Endothelial cell of umbilical vein (primary cell): ENCODE results near the gene CASKIN1. TPM values are rescaled to one million over a fixed set of nuclear protein-coding genes. Genes with fewer than 3 reads are reported as not detected.

Source experiments
- BruUV-seq: library from RNA; stranded (reverse); fragments of 400-500 nt; replicated peaks from 2 replicates; lab custom pipeline; 2021; lab: Mats Ljungman, UMichigan
- CTCF ChIA-PET: fragments of 300-600, 350-600 bp; sonication (Branson Sonifier 250); formaldehyde crosslinking; loops from one replicate; lab custom pipeline; 2021; ENCODE audit warnings: antibody characterized with exemption, inconsistent platforms; lab: Charles Lee
- POLR2A ChIA-PET: fragments of 300-600, 350-600 bp; sonication (Branson Sonifier 250); formaldehyde crosslinking; loops from one replicate; lab custom pipeline; 2021; ENCODE audit warnings: antibody characterized with exemption, inconsistent platforms; lab: Charles Lee
- DNase-seq: peaks from one replicate; pipeline ENCODE4 v3.0.0-alpha.2; 2011; ENCODE audit warnings: low read depth, low spot score
- FAIRE-seq: peaks from 2 replicates; lab custom pipeline; 2011; peaks lifted over from hg19 to GRCh38; lab: Jason Lieb, UNC
- H2AFZ ChIP-seq: 2 replicates; pipeline ENCODE4 v1.6.0; 2012; ENCODE audit warnings: low read depth, low read length, control low read depth, inconsistent platforms
- H3K27ac ChIP-seq: 2 replicates; pipeline ENCODE4 v1.5.1; 2011; ENCODE audit warnings: low read depth, mild to moderate bottlenecking, control low read depth, low read length, moderate library complexity; ENCODE audit not compliant: insufficient read depth
- H3K27me3 ChIP-seq, 2 experiments: 2 replicates each; pipeline versions ENCODE4 v1.6.0 to v1.6.1; 2011; ENCODE audit warnings: low read length in 2 of 2, mixed read lengths in 1 of 2; ENCODE audit not compliant: control insufficient read depth in 2 of 2, insufficient read depth in 2 of 2
- H3K36me3 ChIP-seq, 2 experiments: 2 replicates in 1 of 2; 3 replicates in 1 of 2; pipeline ENCODE4 v1.5.1; 2011; ENCODE audit warnings: low read length in 2 of 2, mild to moderate bottlenecking in 1 of 2, moderate library complexity in 1 of 2; ENCODE audit not compliant: control insufficient read depth in 2 of 2, insufficient read depth in 2 of 2; ENCODE audit errors: extremely low read depth in 1 of 2
- H3K4me1 ChIP-seq: 3 replicates; pipeline ENCODE4 v1.5.1; 2011; ENCODE audit warnings: mild to moderate bottlenecking, low read length; ENCODE audit not compliant: control insufficient read depth, insufficient read depth; ENCODE audit errors: extremely low read depth
- H3K4me2 ChIP-seq: 2 replicates; pipeline ENCODE4 v1.6.1; 2011; ENCODE audit warnings: low read length, control low read depth, mixed read lengths; ENCODE audit not compliant: insufficient read depth
- H3K4me3 ChIP-seq, 3 experiments: fragments of 200-600 bp in 1 of 3; sonication (generic), shearing (Covaris generic) in 1 of 3; replicated peaks in 1 of 3; 2 replicates each; pipeline ENCODE4 v1.5.1; 2011 to 2016; ENCODE audit warnings: control low read depth in 3 of 3, low read length in 3 of 3, mild to moderate bottlenecking in 2 of 3, inconsistent platforms in 1 of 3, low read depth in 1 of 3, moderate library complexity in 1 of 3; ENCODE audit not compliant: insufficient read depth in 1 of 3
- H3K79me2 ChIP-seq: 2 replicates; pipeline ENCODE4 v1.6.0; 2012; ENCODE audit warnings: low read length, inconsistent platforms; ENCODE audit not compliant: control insufficient read depth, insufficient read depth
- H3K9ac ChIP-seq: replicated peaks from 2 replicates; pipeline ENCODE3; 2011; ENCODE audit warnings: low read length, control low read depth; ENCODE audit not compliant: insufficient read depth; ENCODE audit errors: extremely low read depth
- H3K9me1 ChIP-seq: replicated peaks from 3 replicates; pipeline ENCODE4 v1.6.0; 2011; ENCODE audit warnings: mild to moderate bottlenecking, low read length; ENCODE audit not compliant: control insufficient read depth, insufficient read depth; ENCODE audit errors: extremely low read depth
- H3K9me3 ChIP-seq: replicated peaks from 2 replicates; pipeline ENCODE4 v1.5.1; 2012; ENCODE audit warnings: low read length, inconsistent platforms; ENCODE audit not compliant: control insufficient read depth, insufficient read depth
- H4K20me1 ChIP-seq: replicated peaks from 2 replicates; pipeline ENCODE3; 2011; ENCODE audit warnings: mild to moderate bottlenecking, low read length; ENCODE audit not compliant: control insufficient read depth, insufficient read depth; ENCODE audit errors: extremely low read depth
- EZH2 ChIP-seq: IDR thresholded peaks from 2 replicates; pipeline ENCODE4 v1.6.1; 2012; ENCODE audit warnings: borderline replicate concordance, low read depth, mild to moderate bottlenecking, moderate library complexity, low read length, inconsistent platforms; ENCODE audit not compliant: severe bottlenecking
- FOS ChIP-seq: IDR thresholded peaks from 2 replicates; pipeline ENCODE4 v1.6.1; 2011; ENCODE audit warnings: mild to moderate bottlenecking, low read length, moderate library complexity, borderline replicate concordance; ENCODE audit not compliant: insufficient read depth
- GATA2 ChIP-seq: IDR thresholded peaks from 2 replicates; pipeline ENCODE4 v1.7.0; 2011; ENCODE audit warnings: low read depth, mild to moderate bottlenecking, moderate library complexity, mixed read lengths, low read length; ENCODE audit not compliant: insufficient read length, insufficient read depth
- JUN ChIP-seq: IDR thresholded peaks from 2 replicates; pipeline ENCODE4 v1.6.1; 2011; ENCODE audit warnings: borderline replicate concordance, low read depth; ENCODE audit not compliant: insufficient read length, insufficient read depth
- MAX ChIP-seq: IDR thresholded peaks from 2 replicates; pipeline ENCODE4 v1.6.1; 2011; ENCODE audit not compliant: insufficient read depth, insufficient read length
- MYC ChIP-seq: IDR thresholded peaks from one replicate; pipeline ENCODE4 v1.6.1; 2011; ENCODE audit warnings: mild to moderate bottlenecking, low read depth, low read length
- POLR2A ChIP-seq: IDR thresholded peaks from 2 replicates; pipeline ENCODE4 v1.6.1; 2012; ENCODE audit warnings: low read depth, mild to moderate bottlenecking, control low read depth, low read length
- POLR2AphosphoS5 ChIP-seq: IDR thresholded peaks from 2 replicates; pipeline ENCODE4 v1.6.1; 2012; ENCODE audit warnings: low read depth, mild to moderate bottlenecking, control low read depth, low read length, moderate library complexity; ENCODE audit not compliant: insufficient read depth
- dilution Hi-C: fragments of 300-500 bp; cut with MboI; formaldehyde crosslinking; loops from one replicate; pipeline ENCODE4 v1.15.0; 2019; ENCODE audit warnings: low sequenced_read_pairs; ENCODE audit not compliant: extremely low pct_ligation_motif_present
- intact Hi-C: fragments of 100-400 bp; cut with micrococcal nuclease; formaldehyde crosslinking; loops from one replicate; pipeline ENCODE4 v1.10.0; 2022
- polyA plus RNA-seq, 4 experiments: library from polyadenylated mRNA; depleted of rRNA in 3 of 4; stranded (reverse) in 3 of 4; unstranded in 1 of 4; fragments of >200 nt; gene quantifications; 2 replicates each; pipeline versions ENCODE4 v1.2.1 to v1.2.3, GENCODE V29; 2011 to 2012; ENCODE audit warnings: missing spikeins in 1 of 4
- total RNA-seq: library from RNA; stranded (reverse); gene quantifications from 2 replicates; pipeline ENCODE4 v1.2.3, GENCODE V29; 2021
- TF ChIP-seq, protein P1 (sequence below), 2 donors: IDR thresholded peaks; 1 replicate in 1 of 2; 2 replicates in 1 of 2; pipeline ENCODE4 v1.5.1; 2011; ENCODE audit warnings: low read length in 2 of 2, mild to moderate bottlenecking in 2 of 2, moderate library complexity in 2 of 2, control low read depth in 1 of 2, inconsistent platforms in 1 of 2, low read depth in 1 of 2; ENCODE audit not compliant: insufficient read depth in 1 of 2; ENCODE audit errors: extremely low read depth in 1 of 2

The CASKIN1 gene
- total and polyA plus RNA-seq, 2 donors (not counting 3 experiments of a cell fraction or from before 2014, with no cell fraction given) = 0.11 to 0.58 TPM

GRCh38 chr16:2228161-2228824, 31.9 kb upstream of the CASKIN1 start:
- Histone ChIP-seq H3K4me3 (no peak overlapping the region), H3K4me1 (peaks cover 7% of the 10 kb centered on the region), H3K27me3 (no peaks in the 10 kb centered on the region), H3K4me2 (no peak overlapping the region), H2AFZ (no peak overlapping the region), H3K9ac (no peak overlapping the region), H3K36me3 (peaks cover 9 to 34% of the 10 kb centered on the region in 2 experiments), H4K20me1 (no peaks in the 10 kb centered on the region), H3K9me1 (no peaks in the 10 kb centered on the region), H3K9me3 (no peaks in the 10 kb centered on the region), H3K79me2 (peaks cover 36% of the 10 kb centered on the region), H3K27ac (no peak overlapping the region)
- CTCF ChIA-PET = no interaction called here
- intact Hi-C loops = no loop called here
- BruUV-seq = no TSS peak
- DNase-seq (no peak), FAIRE-seq (no peak)
- POLR2A ChIA-PET = no interaction called here
- TF ChIP-seq FOS (no peak), GATA2 (no peak), MAX (no peak), POLR2A (no peak), JUN (no peak), POLR2AphosphoS5 (no peak), EZH2 (no peak), MYC (no peak)
- TF ChIP-seq, protein P1, sequence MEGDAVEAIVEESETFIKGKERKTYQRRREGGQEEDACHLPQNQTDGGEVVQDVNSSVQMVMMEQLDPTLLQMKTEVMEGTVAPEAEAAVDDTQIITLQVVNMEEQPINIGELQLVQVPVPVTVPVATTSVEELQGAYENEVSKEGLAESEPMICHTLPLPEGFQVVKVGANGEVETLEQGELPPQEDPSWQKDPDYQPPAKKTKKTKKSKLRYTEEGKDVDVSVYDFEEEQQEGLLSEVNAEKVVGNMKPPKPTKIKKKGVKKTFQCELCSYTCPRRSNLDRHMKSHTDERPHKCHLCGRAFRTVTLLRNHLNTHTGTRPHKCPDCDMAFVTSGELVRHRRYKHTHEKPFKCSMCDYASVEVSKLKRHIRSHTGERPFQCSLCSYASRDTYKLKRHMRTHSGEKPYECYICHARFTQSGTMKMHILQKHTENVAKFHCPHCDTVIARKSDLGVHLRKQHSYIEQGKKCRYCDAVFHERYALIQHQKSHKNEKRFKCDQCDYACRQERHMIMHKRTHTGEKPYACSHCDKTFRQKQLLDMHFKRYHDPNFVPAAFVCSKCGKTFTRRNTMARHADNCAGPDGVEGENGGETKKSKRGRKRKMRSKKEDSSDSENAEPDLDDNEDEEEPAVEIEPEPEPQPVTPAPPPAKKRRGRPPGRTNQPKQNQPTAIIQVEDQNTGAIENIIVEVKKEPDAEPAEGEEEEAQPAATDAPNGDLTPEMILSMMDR (IDR thresholded peaks at IDR 0.05; ENCODE audit: extremely low read depth in 1 of 2, insufficient read depth in 1 of 2, low read depth in 1 of 2, low read length in 2 of 2) = no peak
- dilution Hi-C loops = no loop called here
